ENCODE measurements around the gene MC3R.

- no peak for TF ChIP-seq POLR2AphosphoS5 (IDR thresholded peaks at IDR 0.05)
- no peak for TF ChIP-seq CTCF (IDR thresholded peaks at IDR 0.05; ENCODE audit: poor library complexity, severe bottlenecking)
- no peak for TF ChIP-seq EP300 (conservative IDR thresholded peaks at IDR 0.05; ENCODE audit: poor library complexity, severe bottlenecking)
- TF ChIP-seq EZH2 (IDR thresholded peaks at IDR 0.05; ENCODE audit: borderline replicate concordance, insufficient read depth, low read length, poor library complexity, severe bottlenecking) = no peak
- TF ChIP-seq RAD21 (conservative IDR thresholded peaks at IDR 0.05) = no peak
- no peak for TF ChIP-seq TAF1 (IDR thresholded peaks at IDR 0.05; ENCODE audit: low read depth)
- no peak for TF ChIP-seq REST (IDR thresholded peaks at IDR 0.05; ENCODE audit: borderline replicate concordance)
- no peak for TF ChIP-seq MXI1 (conservative IDR thresholded peaks at IDR 0.05; ENCODE audit: poor library complexity, severe bottlenecking)
- TF ChIP-seq SMC3 (conservative IDR thresholded peaks at IDR 0.05; ENCODE audit: poor library complexity) = no peak
Measured at GRCh38 chr20:56245761-56246160, 2.8 kb upstream of the MC3R start.

Data from neural cell (in vitro differentiated cells).